Iris pigment epithelial cell (primary cell): Measurements from ENCODE around the gene FNDC3B.

Source experiments
- DNase-seq: peaks from one replicate; pipeline ENCODE4 v3.0.0-alpha.2; 2011; ENCODE audit warnings: low read depth

Gene FNDC3B

DNA sequence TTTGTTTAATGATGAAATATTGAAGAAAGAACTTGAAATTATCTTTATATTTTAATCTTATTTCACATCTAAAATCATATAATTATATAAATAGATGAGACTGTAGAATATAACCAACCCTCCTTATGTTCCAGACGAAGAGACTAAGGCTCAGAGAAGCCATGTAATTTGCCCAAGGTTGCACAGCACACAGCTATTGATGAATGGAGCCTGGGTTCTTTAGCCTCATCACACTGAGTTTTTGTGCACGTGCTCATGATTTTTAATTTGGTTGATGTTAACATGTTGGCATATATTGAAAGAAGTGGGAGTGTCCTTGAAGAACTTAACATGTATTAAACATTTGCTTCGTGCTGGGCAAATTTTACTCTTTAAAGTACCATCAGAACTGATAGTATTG is 151.6 kb downstream of the FNDC3B start:
- no peak for DNase-seq

DNA sequence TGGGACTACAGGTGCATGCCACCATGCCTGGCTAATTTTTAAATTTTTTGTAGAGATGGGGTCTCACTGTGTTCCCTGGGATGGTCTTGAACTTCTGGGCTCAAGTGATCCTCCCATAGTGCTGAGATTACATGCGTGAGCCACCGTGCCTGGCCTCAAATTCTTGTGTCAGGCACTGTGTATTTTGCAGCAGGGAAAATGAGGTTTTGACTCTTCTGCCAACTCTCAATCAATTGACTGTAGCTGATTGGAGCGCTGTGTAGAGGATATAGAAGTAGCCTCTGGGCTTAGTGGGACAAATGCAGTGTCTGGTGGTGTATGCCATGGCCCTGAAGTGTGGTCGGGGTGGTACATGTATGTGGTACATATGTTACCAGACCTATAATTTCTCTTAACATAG is 152.3 kb downstream of the FNDC3B start:
- DNase-seq: no peak

DNA sequence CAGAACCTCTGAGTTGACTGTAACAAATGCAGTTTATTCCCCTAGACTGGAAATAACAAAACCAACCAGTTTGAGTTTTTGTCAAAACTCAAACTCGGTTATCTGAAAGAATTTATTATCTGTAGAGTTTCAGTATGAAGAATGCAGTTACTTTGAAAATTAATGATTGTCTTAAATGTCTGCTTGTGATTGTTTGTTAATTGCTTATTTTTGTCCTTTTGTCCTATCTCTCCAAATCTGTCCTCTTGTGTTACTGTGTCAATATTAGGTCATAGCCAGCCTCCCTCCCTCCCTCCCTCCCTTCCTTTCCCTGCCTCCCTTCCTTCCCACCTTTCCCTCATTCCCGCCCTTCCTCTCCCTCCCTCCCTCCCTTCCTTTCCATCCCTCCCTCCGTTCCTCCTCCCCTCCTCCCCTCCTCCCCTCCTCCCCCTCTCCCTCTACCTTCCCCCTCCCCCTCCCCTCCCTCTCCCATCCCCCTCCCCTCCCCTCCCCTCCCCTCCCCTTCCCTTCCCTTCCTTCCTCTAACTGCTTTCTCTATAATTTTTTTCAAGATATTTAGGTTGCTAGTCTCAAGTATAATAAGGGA is 153.5 kb downstream of the FNDC3B start:
- DNase-seq: no peak

DNA sequence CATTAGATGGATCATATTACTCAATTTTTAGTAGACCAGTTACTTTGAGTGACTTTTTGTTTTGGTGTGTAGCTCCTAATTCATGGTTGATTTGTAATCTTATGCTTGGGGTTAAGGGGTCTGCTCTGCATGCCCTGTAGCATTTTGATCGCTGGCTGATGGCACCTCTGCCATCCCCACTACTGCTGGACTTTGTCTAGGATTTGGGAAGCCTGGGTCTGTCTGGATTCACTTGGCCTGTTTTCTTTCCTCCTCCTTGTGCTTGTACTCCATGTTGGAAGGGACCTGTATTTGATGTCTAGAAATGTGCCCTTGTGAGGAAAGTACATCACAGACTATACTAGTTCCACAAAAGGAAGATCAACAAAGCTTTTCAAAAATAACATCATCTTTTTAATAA is 154.1 kb downstream of the FNDC3B start:
- no peak for DNase-seq

DNA sequence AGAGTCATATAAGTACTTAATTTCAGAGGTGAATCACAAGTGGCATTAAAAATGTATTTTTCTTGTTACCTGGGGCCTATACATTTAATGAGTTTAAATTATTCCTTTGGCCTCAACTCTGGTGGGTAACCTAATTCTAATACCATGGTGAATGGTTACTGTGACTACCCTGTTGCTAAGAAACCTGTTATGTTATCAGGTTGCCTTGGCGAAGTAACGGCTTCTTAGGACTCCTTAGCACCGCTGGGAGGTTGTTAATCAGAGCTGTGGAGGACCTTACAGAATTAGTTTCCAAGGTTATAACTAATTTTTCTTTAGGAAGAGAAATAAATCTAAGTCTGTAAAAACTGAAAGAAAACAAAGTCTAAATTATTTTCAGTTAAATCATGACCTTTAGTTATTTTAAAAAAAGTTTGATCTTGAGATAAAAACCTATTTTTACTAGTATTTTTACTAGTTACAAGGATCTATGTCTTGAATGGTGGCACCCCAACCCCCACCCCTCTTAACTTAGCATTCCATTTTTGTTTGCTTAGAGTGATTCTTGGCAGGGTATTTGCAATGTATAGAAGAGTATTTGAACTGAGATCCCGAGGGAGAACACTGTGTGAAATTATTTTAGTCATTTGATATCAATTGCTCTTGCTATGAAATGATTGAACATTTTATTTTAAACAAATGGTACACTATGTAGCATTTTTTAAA is 155.5 kb downstream of the FNDC3B start:
- no peak for DNase-seq

DNA sequence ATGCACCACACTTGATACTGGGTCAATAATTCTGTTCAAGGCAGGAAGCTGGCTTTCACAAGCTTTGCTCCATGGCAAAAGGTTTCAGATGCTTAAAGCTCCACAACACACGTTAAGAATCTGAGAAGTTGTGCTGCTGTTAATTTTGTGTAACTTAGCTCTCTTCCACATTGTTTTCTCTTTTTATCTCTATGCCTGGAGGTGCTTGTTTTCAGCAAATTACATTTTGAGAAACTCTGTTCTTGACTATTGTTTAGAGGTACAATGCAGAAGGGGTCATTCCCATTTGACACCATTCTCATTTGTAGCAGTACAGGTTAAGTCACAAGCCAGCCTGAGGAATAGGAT is 156.0 kb downstream of the FNDC3B start:
- DNase-seq: no peak

DNA sequence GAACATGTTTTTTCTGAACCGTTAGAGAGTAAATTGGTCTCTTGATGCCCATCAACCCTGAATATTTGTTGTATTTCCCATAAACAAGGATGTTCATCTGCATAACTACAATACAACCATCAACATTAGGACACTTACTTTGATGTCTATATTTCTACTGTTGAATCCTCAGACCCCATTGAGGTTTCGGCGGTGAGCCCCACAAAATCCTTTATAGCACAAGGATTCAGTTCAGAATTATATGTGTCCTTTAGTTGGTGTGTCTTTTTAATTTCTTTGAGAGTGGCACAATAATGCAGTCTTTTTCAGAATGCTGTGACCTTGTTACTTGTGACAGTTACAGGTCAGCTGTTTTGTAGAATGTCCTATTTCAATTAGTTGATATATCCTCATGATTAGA is 158.0 kb downstream of the FNDC3B start:
- no peak for DNase-seq

DNA sequence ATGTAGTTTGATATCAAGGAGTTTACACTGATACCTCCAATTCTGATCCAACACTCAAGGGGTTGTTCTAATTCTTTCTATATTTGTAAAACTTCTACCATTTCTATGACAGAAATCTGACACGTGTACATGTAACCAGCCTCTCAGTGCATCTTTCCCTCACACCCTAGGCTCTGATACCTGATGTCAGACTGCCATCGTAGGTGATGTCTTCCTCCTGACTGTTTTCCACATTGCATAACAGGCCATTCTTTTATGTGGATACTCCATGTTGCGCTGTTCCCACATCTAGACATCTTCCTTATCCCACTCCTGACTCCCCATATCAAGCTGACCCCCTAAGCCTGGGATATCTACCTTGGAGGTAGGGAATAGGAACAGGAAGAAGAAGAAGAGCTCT is 159.1 kb downstream of the FNDC3B start:
- no peak for DNase-seq

DNA sequence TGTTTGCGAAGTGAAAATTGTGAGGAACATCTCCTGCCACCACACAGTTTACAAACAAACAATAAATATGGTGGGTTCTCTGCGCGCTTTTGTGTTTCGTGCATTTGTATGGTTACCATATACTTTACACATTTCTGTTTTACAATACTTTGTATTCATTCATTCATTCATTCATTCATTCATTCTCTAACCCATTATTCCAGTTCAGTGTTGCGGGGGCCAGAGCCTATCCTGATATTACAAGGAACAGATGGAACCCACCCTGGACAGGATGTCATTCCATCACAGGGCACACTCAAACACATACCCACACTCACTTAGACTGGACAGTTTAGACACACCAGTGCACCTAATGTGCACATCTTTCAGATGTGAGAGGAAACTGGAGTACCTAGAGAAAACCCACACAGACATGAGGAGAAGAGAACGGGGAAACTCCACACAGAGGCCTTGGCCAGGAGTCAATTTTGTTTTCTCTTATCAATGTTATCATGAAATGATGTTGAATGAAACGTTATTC is 160.5 kb downstream of the FNDC3B start:
- DNase-seq: no peak

DNA sequence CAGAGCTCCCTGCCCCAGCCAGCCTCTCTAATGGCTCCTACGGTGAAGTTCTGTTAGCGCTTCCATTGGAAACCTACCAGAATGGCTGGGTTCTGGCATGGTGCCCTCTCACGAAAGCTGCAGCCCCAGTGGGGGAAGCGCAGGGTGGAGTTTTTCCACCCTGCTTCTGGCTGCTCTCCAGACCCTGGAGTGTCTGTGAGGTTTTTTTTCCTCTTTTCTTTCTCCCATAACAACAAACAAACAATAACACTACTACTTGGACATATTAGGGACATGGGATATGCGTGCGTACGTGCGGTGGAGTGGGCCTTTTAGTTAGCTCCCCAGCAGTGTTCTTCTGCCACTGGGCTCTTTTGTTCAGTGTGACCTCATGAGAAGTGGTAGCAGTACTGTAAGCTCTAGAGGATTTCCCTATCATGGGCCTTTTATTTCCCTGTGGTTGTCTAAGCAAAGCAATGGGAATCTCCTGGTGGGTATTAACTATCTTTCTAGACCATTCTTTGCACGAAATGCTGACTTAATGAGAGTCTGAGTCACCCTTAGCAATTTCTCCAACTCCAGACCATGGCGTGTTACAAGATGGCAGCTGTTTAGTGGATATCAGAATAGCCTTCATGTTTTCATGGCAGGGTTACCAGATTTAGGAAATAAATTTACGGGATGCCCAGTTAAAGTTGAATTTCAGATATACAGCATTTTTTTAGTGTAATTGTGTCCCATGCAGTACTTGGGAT is 161.9 kb downstream of the FNDC3B start:
- DNase-seq: peak; percentile 87

DNA sequence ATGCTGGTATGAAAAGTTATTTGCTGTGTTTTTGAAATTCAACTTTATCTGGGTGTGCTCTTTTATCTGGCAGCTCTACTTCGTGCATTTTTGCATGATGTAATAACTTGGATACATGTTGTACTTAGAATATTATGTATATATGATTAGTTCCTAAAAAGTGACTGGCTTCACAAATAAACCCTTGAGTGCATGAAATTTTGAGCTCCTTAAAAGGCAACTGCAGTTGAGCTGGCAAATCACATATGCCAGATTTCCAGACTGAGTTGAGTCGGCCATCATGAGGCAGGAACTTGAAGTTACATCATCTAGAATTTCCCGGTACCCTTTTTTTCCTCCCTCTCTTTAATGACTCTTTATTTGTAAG is 162.5 kb downstream of the FNDC3B start:
- DNase-seq: peak; percentile 91

DNA sequence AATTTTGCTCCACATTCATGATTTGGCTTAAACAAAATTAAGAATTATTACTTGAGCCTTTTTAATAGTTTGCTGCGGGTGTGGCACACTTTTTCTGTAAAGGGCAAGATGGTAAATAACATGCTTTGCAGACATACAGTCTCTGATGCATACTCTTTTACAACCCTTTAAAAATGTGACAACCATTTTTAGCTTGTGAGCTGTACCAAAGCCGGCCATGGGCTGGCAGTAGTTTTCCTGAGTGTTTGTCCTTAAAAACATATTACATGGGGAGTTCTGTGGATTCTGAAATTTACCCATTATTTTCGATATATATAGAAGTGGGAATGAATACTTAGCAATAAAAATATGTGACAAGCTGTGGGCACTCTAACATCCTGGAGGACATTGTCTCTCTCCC is 163.4 kb downstream of the FNDC3B start:
- DNase-seq: no peak

DNA sequence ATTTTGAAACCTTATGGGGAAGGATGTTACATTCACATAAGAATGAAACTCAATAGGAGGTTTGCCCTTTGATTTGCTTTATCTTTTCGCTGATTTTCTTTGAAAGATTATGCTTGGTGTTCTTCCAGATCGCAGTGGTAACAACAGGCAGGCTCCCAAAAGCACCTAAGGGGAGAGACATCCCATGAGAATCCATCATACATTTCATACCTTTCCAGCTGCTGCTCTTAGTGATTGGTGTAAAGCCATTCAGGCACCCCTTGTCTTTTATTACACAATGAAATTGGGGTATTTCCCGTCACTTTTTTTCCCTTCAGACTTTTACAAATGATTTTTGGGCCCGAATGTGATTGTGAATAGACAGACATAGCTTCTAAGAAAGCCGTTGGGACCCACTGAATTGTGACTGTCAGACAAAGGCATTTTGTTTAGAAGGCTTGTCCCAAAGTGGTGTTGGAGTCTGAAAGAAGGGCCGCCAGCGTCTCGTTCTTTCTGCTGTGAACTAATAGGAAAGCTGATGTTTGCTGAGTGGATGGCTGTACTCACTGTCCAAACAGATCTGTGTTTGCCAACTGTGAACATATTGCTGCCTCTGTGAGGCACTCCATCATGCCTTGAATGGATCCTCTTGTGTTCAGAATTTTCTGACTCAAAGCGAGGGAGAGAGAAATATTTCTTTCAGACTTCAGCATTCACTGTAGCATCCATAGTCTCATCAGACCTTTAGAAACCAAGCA is 164.3 kb downstream of the FNDC3B start:
- no peak for DNase-seq

DNA sequence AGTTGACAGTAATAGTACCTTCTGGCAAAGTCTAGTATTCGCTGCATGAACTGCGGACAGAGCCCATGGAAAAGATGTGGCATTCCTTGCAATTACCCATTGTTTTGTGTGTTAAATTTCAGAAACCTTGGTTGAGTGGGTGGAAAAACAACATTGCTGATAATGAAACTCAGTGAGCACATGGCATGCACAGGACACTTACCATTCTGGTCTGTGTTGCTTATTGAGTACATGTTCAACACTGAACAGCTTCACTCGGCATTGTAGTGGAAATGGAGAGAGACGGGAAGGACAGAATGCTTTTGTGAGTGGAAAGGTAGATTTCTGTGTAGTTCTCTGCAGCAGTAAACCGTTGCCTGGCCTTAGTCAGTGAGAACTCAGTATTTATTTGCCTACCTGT is 165.3 kb downstream of the FNDC3B start:
- no peak for DNase-seq

DNA sequence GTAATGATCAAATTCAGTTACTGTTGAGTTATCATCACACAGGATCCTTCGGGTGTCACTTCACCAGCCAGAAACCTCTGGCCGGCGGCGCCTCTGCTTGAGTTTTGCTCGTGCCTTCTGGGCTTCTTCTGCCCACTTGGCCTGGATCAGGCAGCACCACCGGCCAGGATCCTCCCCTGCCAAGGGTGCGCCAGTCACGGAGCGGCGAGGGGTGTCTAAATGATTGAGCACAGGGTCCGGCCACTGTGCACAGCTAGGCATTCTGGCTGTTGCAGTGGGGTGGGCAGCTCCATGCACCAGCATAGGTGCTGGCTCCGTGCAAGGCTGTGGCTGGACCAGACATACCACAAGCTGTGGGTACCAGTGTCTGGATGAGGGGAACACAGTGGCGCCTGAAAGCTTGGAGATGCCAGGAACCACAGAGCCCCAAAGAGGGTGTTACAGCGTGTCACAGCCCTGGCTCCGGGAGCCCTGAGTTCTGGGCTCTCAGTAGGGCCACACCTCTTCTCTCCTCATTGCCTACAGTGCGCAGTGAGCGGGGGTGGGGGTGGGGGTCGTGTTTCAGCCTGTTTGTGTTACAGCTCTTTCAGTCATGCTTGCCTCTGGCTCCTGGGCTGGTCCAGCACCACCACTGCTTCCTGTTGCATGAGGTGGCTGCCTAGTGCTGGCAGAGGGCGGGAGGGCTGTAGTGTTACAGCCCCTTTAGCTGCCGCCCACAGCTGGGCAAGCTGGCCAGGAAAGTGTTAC is 169.4 kb downstream of the FNDC3B start:
- no peak for DNase-seq

DNA sequence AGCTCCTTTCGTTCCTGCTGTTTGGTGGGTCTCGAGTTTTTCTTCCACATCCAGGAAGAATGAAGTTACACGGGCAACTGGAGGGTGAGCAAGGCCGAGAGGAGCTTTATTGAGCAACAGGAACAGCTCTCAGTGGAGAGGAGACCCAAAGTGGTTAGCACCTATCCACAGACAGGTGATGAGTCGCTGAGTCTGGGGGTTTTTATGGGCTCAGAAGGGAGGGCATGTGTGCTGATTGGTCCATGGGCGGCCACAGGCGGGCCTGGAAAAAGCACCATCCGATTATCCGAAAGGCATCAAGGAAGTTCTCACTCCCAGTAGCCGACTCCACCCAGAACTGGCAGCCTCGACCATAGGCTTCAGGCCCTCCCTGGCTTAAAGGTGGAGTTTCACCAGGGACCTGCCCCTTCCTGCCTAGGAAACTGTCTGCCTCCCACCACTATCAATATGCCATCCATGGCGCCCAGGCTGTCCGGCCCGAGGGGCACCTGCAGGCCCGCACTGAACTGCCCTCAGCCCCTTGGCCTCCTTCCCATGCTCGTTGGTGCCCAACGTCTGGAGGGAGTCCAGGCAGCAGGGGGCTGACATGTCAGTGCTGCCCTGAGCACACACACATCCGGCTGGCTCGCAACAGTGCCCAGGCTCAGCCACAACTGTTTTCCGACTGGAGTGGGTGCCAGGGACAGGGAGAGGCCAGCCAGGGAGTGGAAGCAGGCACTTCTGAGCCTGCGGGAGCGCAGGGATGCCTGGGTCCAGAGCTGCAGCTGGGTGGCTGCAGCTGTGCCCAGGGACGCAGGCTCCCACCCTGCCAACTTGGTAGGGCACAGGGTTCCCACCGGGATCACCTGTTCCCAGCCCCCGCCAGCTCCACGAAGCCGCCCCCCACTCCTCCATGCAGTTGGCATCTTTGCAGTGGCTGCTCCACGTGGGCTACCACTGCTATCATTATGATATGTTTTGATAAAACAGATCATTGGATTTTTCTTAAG is 170.2 kb downstream of the FNDC3B start:
- DNase-seq: no peak

DNA sequence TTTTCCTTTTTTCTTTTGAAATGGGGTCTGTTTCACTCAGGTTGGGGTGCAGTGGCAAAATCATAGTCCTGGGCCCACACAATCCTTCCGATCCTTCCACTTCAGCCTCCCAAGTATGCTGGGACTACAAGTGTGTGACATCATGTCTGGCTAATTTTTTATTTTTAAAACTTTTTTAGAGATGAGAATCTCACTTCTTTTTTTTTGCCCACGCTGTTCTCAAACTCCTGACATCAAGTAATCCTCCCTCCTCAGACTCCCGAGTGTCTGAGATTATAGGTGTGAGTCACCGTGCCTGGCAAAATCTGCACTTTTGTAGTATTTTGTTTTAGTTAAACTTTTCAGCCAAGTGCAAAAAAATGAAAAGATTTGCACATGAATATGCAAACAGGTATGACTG is 171.0 kb downstream of the FNDC3B start:
- peak; percentile 45 for DNase-seq

DNA sequence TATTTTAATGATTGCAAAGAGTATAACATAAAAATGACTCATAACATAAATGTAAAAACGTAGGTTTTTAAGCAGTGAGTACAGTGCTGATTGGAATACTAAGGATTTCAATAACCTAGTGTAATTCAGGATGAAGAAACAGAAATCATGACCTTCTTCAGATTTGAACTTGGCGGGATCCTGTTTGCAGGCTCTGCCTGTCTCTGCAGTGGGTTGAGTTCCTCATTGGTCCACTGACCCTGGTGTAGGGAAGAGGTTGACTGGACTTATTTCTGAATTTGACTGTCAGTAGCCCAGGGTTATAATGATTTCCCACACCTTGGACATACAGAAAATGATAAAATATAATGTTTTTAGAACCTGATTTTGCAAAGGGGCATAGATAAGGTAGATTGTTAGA is 171.7 kb downstream of the FNDC3B start:
- no peak for DNase-seq

DNA sequence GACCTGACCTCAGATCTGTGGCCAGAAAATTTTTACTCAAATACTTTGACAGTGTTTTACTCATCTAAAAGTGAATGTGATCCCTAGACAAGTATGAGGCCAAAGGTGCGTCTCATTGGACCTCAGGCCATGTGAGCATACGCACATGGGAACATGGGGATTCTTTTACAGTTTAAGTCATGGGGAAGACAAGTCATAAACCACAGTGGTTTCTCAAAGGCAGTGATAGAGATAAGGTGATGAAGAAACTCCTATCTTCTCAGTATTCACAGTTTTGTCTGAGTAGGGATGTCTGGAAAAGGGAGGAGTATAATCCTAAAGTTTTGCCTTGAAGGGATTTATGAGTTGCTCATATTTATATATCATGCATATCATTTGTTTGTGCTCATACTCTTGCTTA is 173.8 kb downstream of the FNDC3B start:
- peak; percentile 88 for DNase-seq

DNA sequence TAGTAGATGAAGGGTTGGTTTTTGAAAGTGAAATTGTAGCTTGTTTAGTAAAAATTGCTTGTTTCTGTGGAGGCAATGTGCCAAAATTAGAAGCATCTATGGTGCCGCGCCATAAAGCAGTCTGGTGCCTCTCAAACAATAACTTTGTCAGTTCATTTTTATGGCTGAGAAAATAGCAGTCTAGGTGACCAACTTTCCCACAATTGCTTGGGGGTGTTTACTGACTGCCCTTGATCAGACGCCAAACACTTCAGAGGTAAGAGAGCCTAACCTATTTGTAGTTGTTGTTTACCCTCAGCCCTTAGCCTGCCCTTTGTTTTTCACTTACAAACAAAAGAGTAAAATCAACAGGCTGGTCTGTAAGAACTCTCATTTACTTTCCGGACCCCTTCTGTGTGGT is 174.5 kb downstream of the FNDC3B start:
- no peak for DNase-seq

DNA sequence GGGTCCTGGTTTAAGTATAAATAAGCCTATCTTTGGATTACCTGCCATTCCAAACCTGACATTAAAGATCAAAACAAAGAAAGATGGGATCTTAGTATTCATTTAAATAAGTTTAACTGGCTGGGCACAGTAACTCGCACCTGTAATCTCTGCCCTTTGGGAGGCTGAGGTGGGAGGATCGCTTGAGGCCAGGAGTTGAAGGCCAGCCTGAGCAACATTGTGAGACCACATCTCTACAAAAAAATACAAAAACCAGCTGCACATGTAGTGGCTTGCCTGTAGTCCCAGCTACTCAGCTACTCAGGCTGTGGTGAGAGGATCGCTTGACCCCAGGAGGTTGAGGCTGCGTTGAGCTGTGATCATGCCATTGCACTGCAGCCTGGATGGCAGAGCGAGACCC is 176.9 kb downstream of the FNDC3B start:
- no peak for DNase-seq
